ENCODE results near the gene GPR161. TPM values are rescaled to one million over a fixed set of nuclear protein-coding genes. Genes with fewer than 3 reads are reported as not detected.

The GPR161 gene
- total RNA-seq, 2 experiments from 2014 or later, result not detected

GRCh38 chr1:168135116-168135920 lies 1.4 kb downstream of the GPR161 start:
- Histone ChIP-seq H3K9me3 (ENCODE audit: control insufficient read depth in 1 of 2, insufficient read depth in 1 of 2, low read length in 2 of 2) (no peaks in the 10 kb centered on the region), H3K4me1 (ENCODE audit: insufficient read depth, low read length) (peaks cover 20% of the 10 kb centered on the region), H3K4me3 (ENCODE audit: low read length) (peak overlapping the region; percentile 63), H3K36me3 (ENCODE audit: insufficient read depth, low read length) (no peaks in the 10 kb centered on the region), H3K27me3 (ENCODE audit: control insufficient read depth in 1 of 2, insufficient read depth in 2 of 2, low read length in 2 of 2) (peaks cover 22 to 44% of the 10 kb centered on the region in 2 experiments), H3K27ac (ENCODE audit: low read depth in 1 of 2, low read length in 2 of 2) (no peak overlapping the region)
- peaks cover 22% of the 10 kb centered on the region for H3K4me1 Mint-ChIP-seq (ENCODE audit: low read depth)
- H3K4me3 Mint-ChIP-seq, result peak overlapping the region; percentile 90
- peak overlapping the region; percentile 37 for H3K27ac Mint-ChIP-seq
- TF ChIP-seq, protein P1, sequence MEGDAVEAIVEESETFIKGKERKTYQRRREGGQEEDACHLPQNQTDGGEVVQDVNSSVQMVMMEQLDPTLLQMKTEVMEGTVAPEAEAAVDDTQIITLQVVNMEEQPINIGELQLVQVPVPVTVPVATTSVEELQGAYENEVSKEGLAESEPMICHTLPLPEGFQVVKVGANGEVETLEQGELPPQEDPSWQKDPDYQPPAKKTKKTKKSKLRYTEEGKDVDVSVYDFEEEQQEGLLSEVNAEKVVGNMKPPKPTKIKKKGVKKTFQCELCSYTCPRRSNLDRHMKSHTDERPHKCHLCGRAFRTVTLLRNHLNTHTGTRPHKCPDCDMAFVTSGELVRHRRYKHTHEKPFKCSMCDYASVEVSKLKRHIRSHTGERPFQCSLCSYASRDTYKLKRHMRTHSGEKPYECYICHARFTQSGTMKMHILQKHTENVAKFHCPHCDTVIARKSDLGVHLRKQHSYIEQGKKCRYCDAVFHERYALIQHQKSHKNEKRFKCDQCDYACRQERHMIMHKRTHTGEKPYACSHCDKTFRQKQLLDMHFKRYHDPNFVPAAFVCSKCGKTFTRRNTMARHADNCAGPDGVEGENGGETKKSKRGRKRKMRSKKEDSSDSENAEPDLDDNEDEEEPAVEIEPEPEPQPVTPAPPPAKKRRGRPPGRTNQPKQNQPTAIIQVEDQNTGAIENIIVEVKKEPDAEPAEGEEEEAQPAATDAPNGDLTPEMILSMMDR (IDR thresholded peaks at IDR 0.05), result no peak
- H3K36me3 Mint-ChIP-seq (ENCODE audit: low read depth), result peaks cover 4% of the 10 kb centered on the region
- intact Hi-C loops (cut with DNase I, micrococcal nuclease), result no loop called here
- DNase-seq, result no peak
- CTCF ChIA-PET, result no interaction called here
- H3K27me3 Mint-ChIP-seq, result peaks cover 54% of the 10 kb centered on the region
- POLR2A ChIA-PET, result no interaction called here
- no peaks in the 10 kb centered on the region for H3K9me3 Mint-ChIP-seq
- ATAC-seq (ENCODE audit: poor library complexity), result no peak

GRCh38 chr1:168134642-168135041 lies 2.1 kb downstream of the GPR161 start:
- DNase-seq, result no peak
- Mint-ChIP-seq H3K36me3 (ENCODE audit: low read depth) (peaks cover 4% of the 10 kb centered on the region), H3K27me3 (peaks cover 60% of the 10 kb centered on the region), H3K27ac (no peak overlapping the region), H3K4me3 (peak overlapping the region; percentile 90), H3K9me3 (no peaks in the 10 kb centered on the region), H3K4me1 (ENCODE audit: low read depth) (peaks cover 22% of the 10 kb centered on the region)
- Histone ChIP-seq H3K9me3 (ENCODE audit: control insufficient read depth in 1 of 2, insufficient read depth in 1 of 2, low read length in 2 of 2) (no peaks in the 10 kb centered on the region), H3K4me3 (ENCODE audit: low read length) (no peak overlapping the region), H3K36me3 (ENCODE audit: insufficient read depth, low read length) (no peaks in the 10 kb centered on the region), H3K27me3 (ENCODE audit: control insufficient read depth in 1 of 2, insufficient read depth in 2 of 2, low read length in 2 of 2) (peaks cover 22 to 44% of the 10 kb centered on the region in 2 experiments), H3K27ac (ENCODE audit: low read depth in 1 of 2, low read length in 2 of 2) (no peak overlapping the region), H3K4me1 (ENCODE audit: insufficient read depth, low read length) (peaks cover 20% of the 10 kb centered on the region)
- POLR2A ChIA-PET, result no interaction called here
- CTCF ChIA-PET, result no interaction called here
- TF ChIP-seq, protein P1 (IDR thresholded peaks at IDR 0.05), result no peak
- no peak for ATAC-seq (ENCODE audit: poor library complexity)
- intact Hi-C loops (cut with DNase I, micrococcal nuclease), result no loop called here

GRCh38 chr1:168134132-168134531 lies 2.6 kb downstream of the GPR161 start:
- DNase-seq, result no peak
- Mint-ChIP-seq H3K4me1 (ENCODE audit: low read depth) (peaks cover 22% of the 10 kb centered on the region), H3K9me3 (no peaks in the 10 kb centered on the region), H3K27me3 (peaks cover 63% of the 10 kb centered on the region), H3K27ac (no peak overlapping the region), H3K4me3 (peak overlapping the region; percentile 90), H3K36me3 (ENCODE audit: low read depth) (peaks cover 4% of the 10 kb centered on the region)
- Histone ChIP-seq H3K36me3 (ENCODE audit: insufficient read depth, low read length) (no peaks in the 10 kb centered on the region), H3K4me1 (ENCODE audit: insufficient read depth, low read length) (peaks cover 20% of the 10 kb centered on the region), H3K4me3 (ENCODE audit: low read length) (no peak overlapping the region), H3K9me3 (ENCODE audit: control insufficient read depth in 1 of 2, insufficient read depth in 1 of 2, low read length in 2 of 2) (no peaks in the 10 kb centered on the region), H3K27ac (ENCODE audit: low read depth in 1 of 2, low read length in 2 of 2) (no peak overlapping the region), H3K27me3 (ENCODE audit: control insufficient read depth in 1 of 2, insufficient read depth in 2 of 2, low read length in 2 of 2) (peaks cover 22 to 44% of the 10 kb centered on the region in 2 experiments)
- ChIA-PET POLR2A (no interaction called here), CTCF (no interaction called here)
- intact Hi-C loops (cut with DNase I, micrococcal nuclease), result no loop called here
- no peak for ATAC-seq (ENCODE audit: poor library complexity)
- TF ChIP-seq, protein P1 (IDR thresholded peaks at IDR 0.05), result no peak
